ENCODE results near the gene FBLN5. TPM values are rescaled to one million over a fixed set of nuclear protein-coding genes. Genes with fewer than 3 reads are reported as not detected.

Gene FBLN5
- total and polyA plus RNA-seq, 2 of the 4 experiments (the other 2 are of a cell fraction), result 10.6 to 76.4 TPM

DNA sequence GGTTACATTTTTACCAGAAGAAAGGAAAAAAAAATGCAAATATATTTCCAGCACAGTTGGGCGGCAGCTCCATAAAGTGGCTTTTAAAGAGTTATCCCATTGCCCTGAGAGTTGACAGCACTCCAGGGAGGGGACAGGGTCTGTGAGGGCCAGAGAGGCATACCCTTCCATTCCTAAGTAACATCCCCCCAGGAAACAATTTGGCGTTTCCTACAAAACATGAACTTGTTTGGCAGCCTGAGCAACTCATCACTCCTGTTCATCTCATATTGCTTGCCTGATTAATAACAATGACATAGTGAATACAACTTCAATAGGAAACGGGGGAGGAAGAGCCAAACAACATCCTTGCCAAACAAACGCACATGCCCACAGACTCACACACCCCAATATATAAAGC lies 103.5 kb downstream of the FBLN5 start:
- H2AFZ ChIP-seq (replicated peaks; ENCODE audit: low read length, poor library complexity), result no peak overlapping the region
- no peak overlapping the region for H2BK15ac ChIP-seq (ENCODE audit: low read depth, low read length)
- H3K79me1 ChIP-seq (ENCODE audit: low read depth in 1 of 2, low read length in 2 of 2), result no peaks in the 10 kb centered on the region
- H3K56ac ChIP-seq (ENCODE audit: extremely low read depth, insufficient read depth, low read length), result no peak overlapping the region
- no peak overlapping the region for H3K18ac ChIP-seq (ENCODE audit: low read depth, low read length)
- ChIA-PET CTCF (interaction anchor here (0.9 kb wide), 1 partner anchor 9 kb away, joined by 3 read pairs; no protein-coding TSS in a partner anchor), POLR2A (ENCODE audit: unreplicated experiment) (no interaction called here)
- no peaks in the 10 kb centered on the region for H3K4me1 ChIP-seq (ENCODE audit: control insufficient read depth, insufficient read depth, low read length)
- H3K23ac ChIP-seq (ENCODE audit: low read depth, low read length), result no peak overlapping the region
- no peak for ATAC-seq (ENCODE audit: low read depth)
- no peak overlapping the region for H3K9ac ChIP-seq (ENCODE audit: low read depth, low read length)
- no peak overlapping the region for H4K8ac ChIP-seq (ENCODE audit: low read depth in 2 of 2, low read length in 2 of 2)
- H2BK120ac ChIP-seq (ENCODE audit: low read depth, low read length), result no peak overlapping the region
- H2AK9ac ChIP-seq (replicated peaks; ENCODE audit: low read depth, low read length, poor library complexity), result no peak overlapping the region
- H3K36me3 ChIP-seq (ENCODE audit: control insufficient read depth, insufficient read depth, low read length), result no peaks in the 10 kb centered on the region
- no peak overlapping the region for H3K4me3 ChIP-seq (ENCODE audit: insufficient read depth, low read depth, low read length)
- intact Hi-C loops (cut with micrococcal nuclease), result no loop called here
- H4K20me1 ChIP-seq (ENCODE audit: insufficient read depth, low read length), result no peaks in the 10 kb centered on the region
- in situ Hi-C loops (cut with MboI; ENCODE audit: low sequenced_read_pairs), result no loop called here
- H3K9me1 ChIP-seq (ENCODE audit: insufficient read depth, low read length), result no peaks in the 10 kb centered on the region
- no TSS peak for BruUV-seq (replicated peaks)
- no peak for TF ChIP-seq RAD21 (IDR thresholded peaks at IDR 0.05; ENCODE audit: low read length)
- TF ChIP-seq MAZ (IDR thresholded peaks at IDR 0.05; ENCODE audit: borderline replicate concordance, low read depth, low read length), result no peak
- TF ChIP-seq, protein P1, sequence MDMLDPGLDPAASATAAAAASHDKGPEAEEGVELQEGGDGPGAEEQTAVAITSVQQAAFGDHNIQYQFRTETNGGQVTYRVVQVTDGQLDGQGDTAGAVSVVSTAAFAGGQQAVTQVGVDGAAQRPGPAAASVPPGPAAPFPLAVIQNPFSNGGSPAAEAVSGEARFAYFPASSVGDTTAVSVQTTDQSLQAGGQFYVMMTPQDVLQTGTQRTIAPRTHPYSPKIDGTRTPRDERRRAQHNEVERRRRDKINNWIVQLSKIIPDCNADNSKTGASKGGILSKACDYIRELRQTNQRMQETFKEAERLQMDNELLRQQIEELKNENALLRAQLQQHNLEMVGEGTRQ (IDR thresholded peaks at IDR 0.05; ENCODE audit: low read depth, low read length), result no peak
- TF ChIP-seq, protein P2, sequence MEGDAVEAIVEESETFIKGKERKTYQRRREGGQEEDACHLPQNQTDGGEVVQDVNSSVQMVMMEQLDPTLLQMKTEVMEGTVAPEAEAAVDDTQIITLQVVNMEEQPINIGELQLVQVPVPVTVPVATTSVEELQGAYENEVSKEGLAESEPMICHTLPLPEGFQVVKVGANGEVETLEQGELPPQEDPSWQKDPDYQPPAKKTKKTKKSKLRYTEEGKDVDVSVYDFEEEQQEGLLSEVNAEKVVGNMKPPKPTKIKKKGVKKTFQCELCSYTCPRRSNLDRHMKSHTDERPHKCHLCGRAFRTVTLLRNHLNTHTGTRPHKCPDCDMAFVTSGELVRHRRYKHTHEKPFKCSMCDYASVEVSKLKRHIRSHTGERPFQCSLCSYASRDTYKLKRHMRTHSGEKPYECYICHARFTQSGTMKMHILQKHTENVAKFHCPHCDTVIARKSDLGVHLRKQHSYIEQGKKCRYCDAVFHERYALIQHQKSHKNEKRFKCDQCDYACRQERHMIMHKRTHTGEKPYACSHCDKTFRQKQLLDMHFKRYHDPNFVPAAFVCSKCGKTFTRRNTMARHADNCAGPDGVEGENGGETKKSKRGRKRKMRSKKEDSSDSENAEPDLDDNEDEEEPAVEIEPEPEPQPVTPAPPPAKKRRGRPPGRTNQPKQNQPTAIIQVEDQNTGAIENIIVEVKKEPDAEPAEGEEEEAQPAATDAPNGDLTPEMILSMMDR (conservative IDR thresholded peaks at IDR 0.05; ENCODE audit: low read depth, low read length), result no peak
- TF ChIP-seq CEBPB (IDR thresholded peaks at IDR 0.05; ENCODE audit: low read depth, low read length), result no peak
- TF ChIP-seq SMC3 (IDR thresholded peaks at IDR 0.05; ENCODE audit: low read depth, low read length), result no peak
- no peak for TF ChIP-seq NFE2L2 (IDR thresholded peaks at IDR 0.05; ENCODE audit: low read depth, low read length)
- TF ChIP-seq MAFK (IDR thresholded peaks at IDR 0.05; ENCODE audit: low read depth, low read length), result no peak
- no peak for TF ChIP-seq POLR2A (IDR thresholded peaks at IDR 0.05; ENCODE audit: low read depth, low read length)
- TF ChIP-seq RFX5 (IDR thresholded peaks at IDR 0.05; ENCODE audit: low read depth, low read length), result no peak
- no peak for TF ChIP-seq MXI1 (IDR thresholded peaks at IDR 0.05; ENCODE audit: borderline replicate concordance, low read depth, low read length)
- TF ChIP-seq FOS (IDR thresholded peaks at IDR 0.05; ENCODE audit: low read depth, low read length), result no peak
- no peak for TF ChIP-seq RCOR1 (IDR thresholded peaks at IDR 0.05; ENCODE audit: insufficient replicate concordance, low read length)
- TF ChIP-seq, protein P3, sequence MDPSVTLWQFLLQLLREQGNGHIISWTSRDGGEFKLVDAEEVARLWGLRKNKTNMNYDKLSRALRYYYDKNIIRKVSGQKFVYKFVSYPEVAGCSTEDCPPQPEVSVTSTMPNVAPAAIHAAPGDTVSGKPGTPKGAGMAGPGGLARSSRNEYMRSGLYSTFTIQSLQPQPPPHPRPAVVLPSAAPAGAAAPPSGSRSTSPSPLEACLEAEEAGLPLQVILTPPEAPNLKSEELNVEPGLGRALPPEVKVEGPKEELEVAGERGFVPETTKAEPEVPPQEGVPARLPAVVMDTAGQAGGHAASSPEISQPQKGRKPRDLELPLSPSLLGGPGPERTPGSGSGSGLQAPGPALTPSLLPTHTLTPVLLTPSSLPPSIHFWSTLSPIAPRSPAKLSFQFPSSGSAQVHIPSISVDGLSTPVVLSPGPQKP (IDR thresholded peaks at IDR 0.05; ENCODE audit: borderline replicate concordance, low read depth, low read length), result no peak
- TF ChIP-seq CHD1 (IDR thresholded peaks at IDR 0.05; ENCODE audit: low read depth, low read length), result no peak
- TF ChIP-seq BHLHE40 (IDR thresholded peaks at IDR 0.05; ENCODE audit: low read depth, low read length), result no peak
- no peak overlapping the region for H4K91ac ChIP-seq (ENCODE audit: insufficient read depth, low read depth, low read length)
- no peak overlapping the region for H3K27ac ChIP-seq (ENCODE audit: insufficient read depth, low read length)
- no peak overlapping the region for H2AK5ac ChIP-seq (ENCODE audit: low read depth, low read length)
- no peak overlapping the region for H3K4me2 ChIP-seq (ENCODE audit: low read depth, low read length)
- peaks cover 2% of the 10 kb centered on the region for H3K27me3 ChIP-seq (ENCODE audit: control insufficient read depth, insufficient read depth, low read length)
- no peak overlapping the region for H3K14ac ChIP-seq (replicated peaks; ENCODE audit: low read depth, low read length)
- no peak overlapping the region for H2BK5ac ChIP-seq (ENCODE audit: low read depth, low read length, poor library complexity, severe bottlenecking)
- dilution Hi-C loops (cut with HindIII; ENCODE audit: low sequenced_read_pairs, unreplicated experiment), result no loop called here
- no peaks in the 10 kb centered on the region for H3K9me3 ChIP-seq (ENCODE audit: control insufficient read depth, insufficient read depth, low read length)
- no peak for DNase-seq
- no peak overlapping the region for H4K5ac ChIP-seq (ENCODE audit: low read depth, low read length)
- H2BK20ac ChIP-seq (ENCODE audit: low read depth, low read length), result no peak overlapping the region
- H3K4ac ChIP-seq (ENCODE audit: low read depth, low read length), result no peak overlapping the region
- WGBS, 2 experiments (ENCODE audit: extremely low coverage in 2 of 2, insufficient read length in 1 of 2), result no CpG with 5 or more reads among the region's 4 CpGs

All from IMR-90 (cell line).